GM12874 (cell line): Measurements from ENCODE around the gene ESCO1.

Experiments used
- TF ChIP-seq, protein P1 (sequence below): IDR thresholded peaks from 2 replicates; pipeline ENCODE4 v1.5.1; 2011; ENCODE audit warnings: low read depth, mild to moderate bottlenecking, control low read depth, low read length, moderate library complexity; ENCODE audit not compliant: insufficient read depth

ESCO1 gene

GRCh38 chr18:21513741-21514140 lies 86.8 kb downstream of the ESCO1 start:
- TF ChIP-seq, protein P1, sequence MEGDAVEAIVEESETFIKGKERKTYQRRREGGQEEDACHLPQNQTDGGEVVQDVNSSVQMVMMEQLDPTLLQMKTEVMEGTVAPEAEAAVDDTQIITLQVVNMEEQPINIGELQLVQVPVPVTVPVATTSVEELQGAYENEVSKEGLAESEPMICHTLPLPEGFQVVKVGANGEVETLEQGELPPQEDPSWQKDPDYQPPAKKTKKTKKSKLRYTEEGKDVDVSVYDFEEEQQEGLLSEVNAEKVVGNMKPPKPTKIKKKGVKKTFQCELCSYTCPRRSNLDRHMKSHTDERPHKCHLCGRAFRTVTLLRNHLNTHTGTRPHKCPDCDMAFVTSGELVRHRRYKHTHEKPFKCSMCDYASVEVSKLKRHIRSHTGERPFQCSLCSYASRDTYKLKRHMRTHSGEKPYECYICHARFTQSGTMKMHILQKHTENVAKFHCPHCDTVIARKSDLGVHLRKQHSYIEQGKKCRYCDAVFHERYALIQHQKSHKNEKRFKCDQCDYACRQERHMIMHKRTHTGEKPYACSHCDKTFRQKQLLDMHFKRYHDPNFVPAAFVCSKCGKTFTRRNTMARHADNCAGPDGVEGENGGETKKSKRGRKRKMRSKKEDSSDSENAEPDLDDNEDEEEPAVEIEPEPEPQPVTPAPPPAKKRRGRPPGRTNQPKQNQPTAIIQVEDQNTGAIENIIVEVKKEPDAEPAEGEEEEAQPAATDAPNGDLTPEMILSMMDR: no peak

DNA sequence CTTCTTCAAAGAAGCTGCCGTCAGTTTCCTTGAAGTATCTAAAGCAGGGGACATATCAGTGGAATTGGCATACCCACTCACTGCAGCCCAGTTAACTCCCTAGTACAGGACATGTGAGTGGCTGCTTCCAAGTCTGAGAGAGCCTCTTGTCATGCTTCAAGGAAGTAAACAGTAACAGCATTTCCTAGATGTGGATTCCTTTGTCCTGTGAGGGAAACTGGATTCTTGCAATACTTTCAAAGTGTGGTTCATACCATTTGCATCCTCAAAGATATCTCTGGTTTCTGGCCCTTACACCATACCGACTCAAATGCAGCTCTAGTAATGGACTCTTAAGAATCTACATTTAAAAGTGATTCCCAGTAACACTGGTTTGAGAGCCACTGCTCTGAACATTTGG lies 87.2 kb downstream of the ESCO1 start:
- TF ChIP-seq, protein P1: no peak

GRCh38 chr18:21509062-21509461 lies 91.4 kb downstream of the ESCO1 start:
- TF ChIP-seq, protein P1: no peak

DNA sequence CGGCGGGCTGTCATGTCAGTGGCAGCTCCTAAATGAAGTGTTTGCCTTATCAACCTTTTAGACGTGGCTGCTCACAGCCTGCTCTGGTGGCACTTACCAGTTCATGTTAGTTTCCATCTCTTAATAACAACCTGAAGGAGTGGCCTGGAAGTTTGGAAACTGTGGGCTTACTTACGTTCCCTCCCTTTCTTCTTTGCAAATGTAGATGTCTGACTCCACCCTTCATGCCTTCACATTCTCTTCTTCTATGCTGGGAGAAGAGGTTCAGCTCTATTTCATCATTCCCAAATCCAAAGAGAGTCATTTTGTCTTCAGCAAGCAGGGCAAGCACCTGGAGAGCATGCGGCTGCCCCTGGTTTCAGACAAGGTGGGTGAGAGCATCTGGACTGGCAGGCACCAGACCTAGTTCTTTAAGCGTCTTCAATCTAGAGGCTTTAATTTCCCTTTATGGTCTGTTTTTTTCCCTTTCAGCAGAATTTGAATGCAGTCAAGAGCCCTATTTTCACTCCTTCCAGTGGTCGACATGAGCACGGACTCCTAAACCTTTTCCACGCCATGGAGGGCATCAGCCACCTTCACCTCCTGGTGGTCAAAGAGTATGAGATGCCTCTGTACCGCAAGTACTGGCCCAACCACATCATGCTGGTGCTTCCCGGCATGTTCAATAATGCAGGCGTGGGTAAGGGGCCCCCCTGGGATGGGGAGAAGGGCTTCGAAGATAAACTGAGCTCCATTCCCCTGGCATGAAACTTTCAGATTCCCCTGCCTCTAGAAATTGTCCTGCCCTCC lies 92.4 kb downstream of the ESCO1 start:
- TF ChIP-seq, protein P1: no peak

- TF ChIP-seq, protein P1: no peak
These were observed 97.8 kb downstream of the ESCO1 start for GRCh38 chr18:21502661-21503060.

- TF ChIP-seq, protein P1: no peak
These were observed 100.5 kb downstream of the ESCO1 start for GRCh38 chr18:21499997-21500396.

DNA sequence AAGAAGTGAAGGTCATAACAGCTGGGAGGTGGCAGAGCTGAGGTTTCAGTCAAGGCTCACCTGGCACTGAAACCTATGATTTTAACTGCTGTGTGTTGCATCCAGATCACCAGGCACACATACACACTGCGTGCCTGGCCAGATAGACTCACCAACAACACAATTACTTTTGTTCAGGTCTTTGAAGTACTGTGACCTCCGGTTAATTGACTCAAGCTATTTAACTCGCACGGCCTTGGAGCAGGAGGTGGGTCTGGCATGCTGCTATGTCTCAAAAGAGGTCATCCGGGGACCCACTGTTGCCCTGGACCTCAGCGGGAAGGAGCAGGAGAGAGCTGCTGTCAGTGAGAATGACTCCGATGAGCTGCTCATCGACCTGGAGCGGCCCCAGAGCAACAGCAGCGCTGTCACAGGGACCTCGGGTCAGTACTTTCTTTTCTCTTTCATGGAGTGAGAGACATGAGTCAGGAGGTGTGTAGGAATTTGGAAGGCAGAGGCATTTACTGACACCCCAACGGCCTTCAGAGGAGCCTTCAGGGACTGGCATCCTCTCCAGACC lies 104.1 kb downstream of the ESCO1 start:
- TF ChIP-seq, protein P1: no peak
